Ishikawa (cell line): ENCODE measurements around the gene OBSCN.

Experiments used
- CEBPB ChIP-seq: IDR thresholded peaks from 2 replicates; pipeline ENCODE4 v1.6.1; 2012
- CREB1 ChIP-seq: IDR thresholded peaks from 2 replicates; pipeline ENCODE4 v1.6.1; 2012; ENCODE audit warnings: low read depth
- EGR1 ChIP-seq: IDR thresholded peaks from 2 replicates; pipeline ENCODE4 v1.6.1; 2012
- EP300 ChIP-seq: IDR thresholded peaks from 2 replicates; pipeline ENCODE4 v1.6.1; 2012; ENCODE audit warnings: borderline replicate concordance
- FOXM1 ChIP-seq: IDR thresholded peaks from 2 replicates; pipeline ENCODE4 v1.6.1; 2012; ENCODE audit warnings: low read depth, borderline replicate concordance
- MAX ChIP-seq: IDR thresholded peaks from 2 replicates; pipeline ENCODE4 v1.6.1; 2012
- RAD21 ChIP-seq: IDR thresholded peaks from 2 replicates; pipeline ENCODE4 v1.6.1; 2012; ENCODE audit warnings: low read depth
- TAF1 ChIP-seq: IDR thresholded peaks from 2 replicates; pipeline ENCODE4 v1.6.1; 2012; ENCODE audit warnings: low read depth, mild to moderate bottlenecking
- TCF12 ChIP-seq: IDR thresholded peaks from 2 replicates; pipeline ENCODE4 v1.6.1; 2012; ENCODE audit warnings: low read depth
- TEAD4 ChIP-seq: IDR thresholded peaks from 2 replicates; pipeline ENCODE4 v1.6.1; 2012
- USF1 ChIP-seq: IDR thresholded peaks from 2 replicates; pipeline ENCODE4 v1.6.1; 2012
- YY1 ChIP-seq: IDR thresholded peaks from 2 replicates; pipeline ENCODE4 v1.6.1; 2012; ENCODE audit warnings: low read depth
- ZBTB7A ChIP-seq: IDR thresholded peaks from 2 replicates; pipeline ENCODE4 v1.6.1; 2012; ENCODE audit warnings: low read depth
- TF ChIP-seq, protein P1 (sequence below): IDR thresholded peaks from 2 replicates; pipeline ENCODE4 v1.6.1; 2012; ENCODE audit warnings: low read depth, mild to moderate bottlenecking

OBSCN gene

DNA sequence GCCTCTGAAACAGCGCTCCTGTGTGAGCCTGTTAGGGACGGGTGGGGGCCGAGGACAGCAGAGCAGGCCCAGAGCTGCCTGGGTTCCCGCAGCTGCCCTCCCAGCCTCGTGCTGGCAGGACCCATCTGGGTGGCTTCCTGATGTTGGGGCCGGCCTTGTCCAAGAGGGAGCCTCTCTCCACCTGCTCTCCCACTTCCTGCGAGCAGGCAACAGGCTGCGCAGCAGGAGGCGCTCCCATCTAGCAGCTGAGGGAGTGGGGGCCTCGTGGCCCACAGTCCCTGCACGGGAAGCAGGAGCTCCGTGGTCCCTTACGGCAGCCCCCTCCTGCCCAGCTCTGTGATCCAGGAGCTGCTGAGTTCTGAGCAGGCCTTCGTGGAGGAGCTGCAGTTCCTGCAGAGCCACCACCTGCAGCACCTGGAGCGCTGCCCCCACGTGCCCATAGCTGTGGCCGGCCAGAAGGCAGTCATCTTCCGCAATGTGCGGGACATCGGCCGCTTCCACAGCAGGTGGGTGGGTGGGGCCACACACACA is 130.7 kb downstream of the OBSCN start:
- no peak for TF ChIP-seq USF1
- 0 out of 2 replicates have a peak, but pooled peaks have one; percentile 1 for TF ChIP-seq ZBTB7A

DNA sequence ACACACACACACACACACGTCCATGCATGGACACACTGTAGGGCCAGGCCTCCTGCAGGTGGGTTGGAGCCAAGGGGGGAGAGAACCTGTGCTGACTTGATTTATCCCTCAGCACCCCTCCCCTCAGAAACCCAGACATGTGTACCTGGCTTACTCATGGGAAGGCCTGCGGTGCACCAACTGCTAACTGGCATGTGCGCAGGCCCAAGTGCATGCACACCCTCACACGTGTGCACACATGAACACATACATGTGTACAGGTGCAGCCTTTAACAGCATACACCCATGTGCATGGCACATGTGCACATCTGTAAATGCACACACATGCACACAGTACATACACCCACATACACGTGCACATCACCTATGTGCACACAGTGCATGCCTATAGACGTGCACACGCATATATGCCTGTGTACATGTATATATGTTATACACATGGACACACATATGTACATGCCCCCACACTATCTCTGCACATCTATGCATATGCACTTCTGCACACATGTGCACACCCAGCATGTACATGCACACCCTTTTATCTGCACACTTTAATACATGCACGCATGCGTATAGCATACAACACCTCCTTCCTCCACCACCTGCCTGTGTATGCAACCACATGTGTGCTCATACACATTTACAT is 131.3 kb downstream of the OBSCN start:
- TF ChIP-seq EGR1 = no peak
- TF ChIP-seq FOXM1 = no peak
- TF ChIP-seq TCF12 = no peak
- TF ChIP-seq CREB1 = no peak
- no peak for TF ChIP-seq CEBPB
- TF ChIP-seq MAX = no peak
- no peak for TF ChIP-seq YY1
- TF ChIP-seq RAD21 = no peak
- no peak for TF ChIP-seq USF1
- TF ChIP-seq EP300 = no peak
- TF ChIP-seq ZBTB7A = no peak
- TF ChIP-seq TEAD4 = no peak
- TF ChIP-seq, protein P1, sequence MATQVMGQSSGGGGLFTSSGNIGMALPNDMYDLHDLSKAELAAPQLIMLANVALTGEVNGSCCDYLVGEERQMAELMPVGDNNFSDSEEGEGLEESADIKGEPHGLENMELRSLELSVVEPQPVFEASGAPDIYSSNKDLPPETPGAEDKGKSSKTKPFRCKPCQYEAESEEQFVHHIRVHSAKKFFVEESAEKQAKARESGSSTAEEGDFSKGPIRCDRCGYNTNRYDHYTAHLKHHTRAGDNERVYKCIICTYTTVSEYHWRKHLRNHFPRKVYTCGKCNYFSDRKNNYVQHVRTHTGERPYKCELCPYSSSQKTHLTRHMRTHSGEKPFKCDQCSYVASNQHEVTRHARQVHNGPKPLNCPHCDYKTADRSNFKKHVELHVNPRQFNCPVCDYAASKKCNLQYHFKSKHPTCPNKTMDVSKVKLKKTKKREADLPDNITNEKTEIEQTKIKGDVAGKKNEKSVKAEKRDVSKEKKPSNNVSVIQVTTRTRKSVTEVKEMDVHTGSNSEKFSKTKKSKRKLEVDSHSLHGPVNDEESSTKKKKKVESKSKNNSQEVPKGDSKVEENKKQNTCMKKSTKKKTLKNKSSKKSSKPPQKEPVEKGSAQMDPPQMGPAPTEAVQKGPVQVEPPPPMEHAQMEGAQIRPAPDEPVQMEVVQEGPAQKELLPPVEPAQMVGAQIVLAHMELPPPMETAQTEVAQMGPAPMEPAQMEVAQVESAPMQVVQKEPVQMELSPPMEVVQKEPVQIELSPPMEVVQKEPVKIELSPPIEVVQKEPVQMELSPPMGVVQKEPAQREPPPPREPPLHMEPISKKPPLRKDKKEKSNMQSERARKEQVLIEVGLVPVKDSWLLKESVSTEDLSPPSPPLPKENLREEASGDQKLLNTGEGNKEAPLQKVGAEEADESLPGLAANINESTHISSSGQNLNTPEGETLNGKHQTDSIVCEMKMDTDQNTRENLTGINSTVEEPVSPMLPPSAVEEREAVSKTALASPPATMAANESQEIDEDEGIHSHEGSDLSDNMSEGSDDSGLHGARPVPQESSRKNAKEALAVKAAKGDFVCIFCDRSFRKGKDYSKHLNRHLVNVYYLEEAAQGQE = no peak

DNA sequence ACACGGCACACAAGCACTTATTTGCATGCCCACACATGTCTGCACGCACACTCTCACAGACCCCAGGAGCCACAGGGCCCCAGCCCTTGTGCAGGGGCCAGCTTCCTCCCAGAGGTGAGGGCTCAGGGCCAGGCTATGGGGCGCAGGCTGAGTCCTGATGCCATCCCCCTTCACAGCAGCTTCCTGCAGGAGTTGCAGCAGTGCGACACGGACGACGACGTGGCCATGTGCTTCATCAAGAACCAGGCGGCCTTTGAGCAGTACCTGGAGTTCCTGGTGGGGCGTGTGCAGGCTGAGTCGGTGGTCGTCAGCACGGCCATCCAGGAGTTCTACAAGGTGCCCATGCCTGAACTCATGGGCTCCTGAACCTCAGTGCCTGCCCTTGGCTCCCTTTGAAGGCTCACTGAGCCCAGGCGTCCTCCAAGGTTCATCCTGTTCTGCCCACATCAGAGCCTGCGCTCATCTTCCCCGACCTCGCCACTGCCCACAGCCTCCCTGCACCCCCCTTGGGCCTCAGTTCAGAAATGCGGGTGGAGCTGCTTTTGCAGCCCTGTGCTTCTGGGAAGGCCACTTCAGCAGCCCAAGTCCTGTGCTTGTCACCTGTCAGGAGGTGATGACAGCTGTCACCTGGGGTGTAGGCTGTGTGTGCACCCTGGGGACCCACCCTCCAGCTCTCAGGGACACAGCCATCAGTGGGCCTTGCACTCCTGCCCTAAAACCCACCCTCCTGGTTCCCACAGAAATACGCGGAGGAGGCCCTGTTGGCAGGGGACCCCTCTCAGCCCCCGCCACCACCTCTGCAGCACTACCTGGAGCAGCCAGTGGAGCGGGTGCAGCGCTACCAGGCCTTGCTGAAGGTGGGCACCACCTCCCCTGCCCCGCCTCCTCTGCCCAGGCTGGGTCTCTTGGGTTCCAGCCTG is 132.2 kb downstream of the OBSCN start:
- TF ChIP-seq CEBPB (no peak), TAF1 (no peak), EP300 (no peak)
- TF ChIP-seq, protein P1 = no peak

DNA sequence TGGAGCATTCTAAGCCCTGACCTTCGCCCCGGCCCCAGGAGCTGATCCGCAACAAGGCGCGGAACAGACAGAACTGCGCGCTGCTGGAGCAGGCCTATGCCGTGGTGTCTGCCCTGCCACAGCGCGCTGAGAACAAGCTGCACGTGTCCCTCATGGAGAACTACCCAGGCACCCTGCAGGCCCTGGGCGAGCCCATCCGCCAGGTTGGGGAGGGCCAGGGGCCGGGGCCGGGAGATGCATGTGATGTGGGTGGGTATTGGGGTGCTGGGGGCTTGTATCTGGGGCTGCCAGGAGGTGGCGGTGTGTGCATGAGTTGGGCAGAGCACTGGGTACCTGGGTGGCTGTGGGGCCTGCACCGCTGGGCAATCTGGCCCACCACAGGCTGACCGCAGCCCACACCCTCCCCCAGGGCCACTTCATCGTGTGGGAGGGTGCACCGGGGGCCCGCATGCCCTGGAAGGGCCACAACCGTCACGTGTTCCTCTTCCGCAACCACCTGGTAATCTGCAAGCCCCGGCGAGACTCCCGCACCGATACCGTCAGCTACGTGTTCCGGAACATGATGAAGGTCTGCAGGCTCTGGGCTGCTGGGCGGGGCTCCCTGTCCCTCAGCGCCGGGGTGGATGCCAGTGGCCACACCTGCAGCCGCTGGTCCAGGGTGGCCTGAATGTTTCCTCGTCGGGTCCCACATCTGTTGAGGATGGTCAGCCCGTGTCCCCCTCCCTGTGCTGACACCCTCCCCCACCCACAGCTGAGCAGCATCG is 133.0 kb downstream of the OBSCN start:
- TF ChIP-seq TEAD4 (no peak), USF1 (no peak), RAD21 (peak; percentile 36; the same call in 1 of the 2 replicates), TCF12 (no peak), EGR1 (no peak), EP300 (no peak), YY1 (no peak)

DNA sequence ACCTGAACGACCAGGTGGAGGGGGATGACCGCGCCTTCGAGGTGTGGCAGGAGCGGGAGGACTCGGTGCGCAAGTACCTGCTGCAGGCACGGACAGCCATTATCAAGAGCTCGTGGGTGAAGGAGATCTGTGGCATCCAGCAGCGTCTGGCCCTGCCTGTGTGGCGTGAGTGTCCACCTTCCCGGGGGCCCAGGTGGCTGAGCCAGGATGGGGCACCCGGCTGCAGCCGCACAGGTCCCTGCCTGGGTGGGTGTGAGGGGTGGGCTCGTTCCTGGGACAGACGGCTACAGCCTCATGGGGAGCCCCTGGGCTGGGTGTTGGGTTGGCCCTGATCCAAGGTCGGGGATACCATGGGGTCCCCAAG is 133.6 kb downstream of the OBSCN start:
- TF ChIP-seq FOXM1 (no peak), EGR1 (no peak)
- TF ChIP-seq, protein P1 = no peak
